Ureter (tissue), 1 donor: Measurements from ENCODE around the gene MMP25. TPM values are rescaled to one million over a fixed set of nuclear protein-coding genes. Genes with fewer than 3 reads are reported as not detected.

Experiments used
- DNase-seq: peaks from one replicate; pipeline ENCODE4 v3.0.0-alpha.2; 2020; ENCODE audit warnings: low spot score
- total RNA-seq: library from RNA; stranded (reverse); gene quantifications from one replicate; pipeline ENCODE4 v1.2.4, GENCODE V29; 2023
- donor health status: DM: yes; HTN: yes; CAD: no.

The MMP25 gene
- total RNA-seq, 1 donor from 2014 or later = 0.78 TPM

DNA sequence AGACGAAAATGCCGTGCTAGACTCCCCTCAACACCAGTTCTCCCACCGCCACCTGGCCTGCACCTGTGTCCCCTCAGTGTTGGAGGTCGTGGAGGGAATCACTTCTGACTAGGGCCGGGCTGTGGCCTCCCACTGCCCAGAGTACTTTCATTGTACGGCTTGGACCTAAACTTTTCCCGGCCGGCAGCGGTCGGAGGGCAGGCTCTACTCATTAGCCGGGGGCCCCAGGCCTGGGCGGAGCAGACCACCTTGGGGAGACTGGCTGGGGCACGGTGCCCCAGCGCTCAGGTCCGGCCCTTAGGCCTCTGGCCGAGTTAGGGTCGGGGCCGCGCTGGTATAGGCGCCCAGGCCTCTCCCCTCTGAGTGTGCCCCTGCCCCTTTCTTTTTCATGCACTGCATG, 29.0 kb upstream of the MMP25 start:
- DNase-seq = no peak

DNA sequence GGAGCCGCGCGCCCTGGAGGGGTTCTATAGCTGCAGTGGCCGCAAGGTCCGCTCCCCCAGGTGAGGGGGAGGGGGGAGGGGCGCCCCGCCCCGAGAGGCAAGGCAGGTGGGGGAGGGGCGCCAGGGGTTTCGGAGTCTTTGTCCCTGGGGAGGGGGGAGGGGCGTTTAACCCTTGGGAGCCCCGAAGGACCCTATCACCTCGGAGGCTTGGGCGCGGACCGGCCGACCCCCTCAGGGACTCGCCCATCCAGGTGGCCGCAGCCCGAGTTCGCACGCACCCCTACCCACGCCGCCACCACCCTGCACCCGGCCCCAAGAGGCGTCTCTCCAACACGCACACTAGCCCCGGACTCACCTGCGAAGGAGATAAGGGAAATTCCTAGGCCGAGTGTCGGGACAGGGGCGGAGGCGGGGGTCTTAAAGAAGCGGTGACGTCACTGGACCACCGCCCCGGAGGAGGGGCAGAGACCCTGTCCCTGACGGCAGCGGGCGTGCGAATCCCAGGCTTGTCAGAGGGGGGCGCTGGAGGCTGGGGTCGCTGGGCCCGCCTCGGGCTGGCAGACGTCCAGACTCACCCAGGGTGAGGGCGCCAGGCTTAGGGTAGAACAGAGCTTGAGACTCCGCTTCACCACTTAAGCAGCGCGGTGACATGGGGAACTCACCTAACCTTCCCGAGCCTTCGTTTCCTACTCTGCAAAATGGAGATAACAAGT, 28.4 kb upstream of the MMP25 start, which contains the start of gene CLDN6:
Gene CLDN6 (minus strand): TSS at position 390 of the 713 bp plus-strand sequence. CDS start 2,162 bp downstream, outside the sequence.
- DNase-seq = no peak

DNA sequence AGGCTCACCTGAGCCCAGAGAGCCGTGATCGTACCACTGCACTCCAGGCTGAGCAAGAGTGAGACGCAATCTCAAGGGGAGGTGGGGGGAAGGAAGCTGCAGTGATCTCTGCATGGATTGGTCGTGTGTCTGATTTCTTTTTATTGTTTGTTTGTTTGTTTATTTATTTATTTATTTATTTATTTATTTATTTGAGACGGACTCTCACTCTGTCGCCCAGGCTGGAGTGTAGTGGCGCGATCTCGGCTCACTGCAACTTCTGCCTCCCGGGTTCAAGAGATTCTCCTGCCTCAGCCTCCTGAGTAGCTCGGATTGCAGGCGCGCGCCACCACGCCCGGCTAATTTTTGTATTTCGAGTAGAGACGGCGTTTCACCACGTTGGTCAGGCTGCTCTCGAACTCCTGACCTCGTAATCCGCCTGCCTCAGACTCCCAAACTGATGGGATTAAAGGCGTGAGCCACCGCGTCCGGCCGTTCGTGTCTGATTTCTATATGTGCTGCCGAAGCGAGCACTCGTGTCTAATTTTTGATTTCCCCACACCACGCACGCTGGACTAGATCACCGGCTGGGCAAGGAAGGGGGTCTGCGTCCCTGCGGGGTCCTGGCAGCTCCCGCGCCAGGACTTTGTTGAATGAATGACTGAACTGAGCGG, 26.6 kb upstream of the MMP25 start:
- DNase-seq = no peak

DNA sequence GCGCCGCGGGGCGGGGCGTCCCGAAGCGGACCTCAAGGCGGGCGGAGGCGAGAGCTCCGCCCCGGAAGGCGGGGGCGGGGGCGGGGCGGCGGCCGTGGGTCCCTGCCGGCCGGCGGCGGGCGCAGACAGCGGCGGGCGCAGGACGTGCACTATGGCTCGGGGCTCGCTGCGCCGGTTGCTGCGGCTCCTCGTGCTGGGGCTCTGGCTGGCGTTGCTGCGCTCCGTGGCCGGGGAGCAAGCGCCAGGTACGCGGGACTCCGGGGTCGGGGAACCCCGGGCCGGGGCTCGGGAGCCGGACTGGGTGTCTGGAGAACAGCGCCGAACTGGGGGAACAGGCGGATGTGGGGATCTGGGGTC, 26.1 kb upstream of the MMP25 start, which contains the start of gene TNFRSF12A:
Gene TNFRSF12A (plus strand): TSS at position 122 of the 357 bp plus-strand sequence. CDS start 30 bp downstream, at position 152.
- DNase-seq = peak; percentile 77

DNA sequence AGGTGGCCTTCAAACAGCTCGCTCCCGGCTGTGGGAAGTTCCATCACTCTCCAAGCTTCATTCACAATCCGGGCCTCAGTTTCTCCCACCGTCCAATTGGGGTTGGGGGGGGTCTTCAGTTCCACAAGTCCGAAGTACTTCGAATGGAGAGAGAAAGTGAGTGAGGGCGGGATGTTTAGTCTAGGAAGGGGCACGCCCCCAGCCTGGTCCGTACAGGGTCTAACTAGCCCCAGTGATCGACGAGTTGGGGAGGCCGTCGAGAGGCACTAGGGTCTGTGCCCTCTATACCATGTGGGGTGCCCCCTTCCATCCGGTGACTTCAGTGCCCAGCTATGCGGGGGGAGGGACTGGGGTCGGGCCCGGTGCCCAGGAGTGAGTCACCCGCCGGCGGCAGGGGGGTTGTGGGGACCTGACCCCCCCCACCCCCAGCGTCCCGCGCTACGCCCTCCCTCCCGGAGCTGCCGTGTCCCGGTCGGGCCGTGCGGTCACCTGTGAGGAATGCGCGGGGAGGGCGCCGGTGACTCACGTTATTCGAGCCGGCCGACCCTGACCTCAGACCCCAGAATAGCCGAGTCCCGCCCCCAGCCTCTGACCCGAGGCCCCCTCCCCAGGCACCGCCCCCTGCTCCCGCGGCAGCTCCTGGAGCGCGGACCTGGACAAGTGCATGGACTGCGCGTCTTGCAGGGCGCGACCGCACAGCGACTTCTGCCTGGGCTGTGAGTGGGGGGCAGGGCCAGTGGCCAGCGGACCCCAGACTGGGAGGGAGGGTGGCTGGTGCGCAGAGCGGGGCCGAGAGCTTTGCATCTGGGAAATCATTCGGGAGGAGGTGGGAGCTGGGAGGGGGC, 25.5 kb upstream of the MMP25 start:
- DNase-seq = peak; percentile 88

DNA sequence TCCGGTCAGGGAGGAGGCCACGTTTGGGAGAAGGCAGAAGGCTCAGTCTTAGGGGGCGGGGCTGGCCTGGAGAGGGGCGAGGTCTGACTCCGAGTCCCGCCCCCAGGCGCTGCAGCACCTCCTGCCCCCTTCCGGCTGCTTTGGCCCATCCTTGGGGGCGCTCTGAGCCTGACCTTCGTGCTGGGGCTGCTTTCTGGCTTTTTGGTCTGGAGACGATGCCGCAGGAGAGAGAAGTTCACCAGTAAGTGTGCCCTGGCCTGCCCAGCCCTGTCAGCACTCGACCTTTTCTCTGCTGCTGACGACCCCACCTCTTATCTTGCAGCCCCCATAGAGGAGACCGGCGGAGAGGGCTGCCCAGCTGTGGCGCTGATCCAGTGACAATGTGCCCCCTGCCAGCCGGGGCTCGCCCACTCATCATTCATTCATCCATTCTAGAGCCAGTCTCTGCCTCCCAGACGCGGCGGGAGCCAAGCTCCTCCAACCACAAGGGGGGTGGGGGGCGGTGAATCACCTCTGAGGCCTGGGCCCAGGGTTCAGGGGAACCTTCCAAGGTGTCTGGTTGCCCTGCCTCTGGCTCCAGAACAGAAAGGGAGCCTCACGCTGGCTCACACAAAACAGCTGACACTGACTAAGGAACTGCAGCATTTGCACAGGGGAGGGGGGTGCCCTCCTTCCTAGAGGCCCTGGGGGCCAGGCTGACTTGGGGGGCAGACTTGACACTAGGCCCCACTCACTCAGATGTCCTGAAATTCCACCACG, 24.7 kb upstream of the MMP25 start:
- peak; percentile 81 for DNase-seq

DNA sequence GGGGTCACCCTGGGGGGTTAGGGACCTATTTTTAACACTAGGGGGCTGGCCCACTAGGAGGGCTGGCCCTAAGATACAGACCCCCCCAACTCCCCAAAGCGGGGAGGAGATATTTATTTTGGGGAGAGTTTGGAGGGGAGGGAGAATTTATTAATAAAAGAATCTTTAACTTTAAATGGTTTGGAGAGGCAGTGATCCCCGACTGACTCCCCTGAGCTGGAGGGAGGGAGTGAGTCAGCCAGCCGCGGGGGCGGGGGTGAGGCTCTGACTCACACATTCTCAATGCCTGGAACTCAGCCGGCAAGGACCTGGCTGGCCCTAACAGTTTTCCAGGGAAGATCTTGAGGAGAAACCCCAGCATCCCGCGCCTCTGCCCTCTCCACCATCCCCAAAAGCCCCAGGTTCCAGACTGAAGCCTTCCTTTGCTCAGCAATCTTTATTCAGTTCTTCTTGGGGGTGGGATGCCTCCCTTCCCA, 24.1 kb upstream of the MMP25 start:
- peak; percentile 93 for DNase-seq

DNA sequence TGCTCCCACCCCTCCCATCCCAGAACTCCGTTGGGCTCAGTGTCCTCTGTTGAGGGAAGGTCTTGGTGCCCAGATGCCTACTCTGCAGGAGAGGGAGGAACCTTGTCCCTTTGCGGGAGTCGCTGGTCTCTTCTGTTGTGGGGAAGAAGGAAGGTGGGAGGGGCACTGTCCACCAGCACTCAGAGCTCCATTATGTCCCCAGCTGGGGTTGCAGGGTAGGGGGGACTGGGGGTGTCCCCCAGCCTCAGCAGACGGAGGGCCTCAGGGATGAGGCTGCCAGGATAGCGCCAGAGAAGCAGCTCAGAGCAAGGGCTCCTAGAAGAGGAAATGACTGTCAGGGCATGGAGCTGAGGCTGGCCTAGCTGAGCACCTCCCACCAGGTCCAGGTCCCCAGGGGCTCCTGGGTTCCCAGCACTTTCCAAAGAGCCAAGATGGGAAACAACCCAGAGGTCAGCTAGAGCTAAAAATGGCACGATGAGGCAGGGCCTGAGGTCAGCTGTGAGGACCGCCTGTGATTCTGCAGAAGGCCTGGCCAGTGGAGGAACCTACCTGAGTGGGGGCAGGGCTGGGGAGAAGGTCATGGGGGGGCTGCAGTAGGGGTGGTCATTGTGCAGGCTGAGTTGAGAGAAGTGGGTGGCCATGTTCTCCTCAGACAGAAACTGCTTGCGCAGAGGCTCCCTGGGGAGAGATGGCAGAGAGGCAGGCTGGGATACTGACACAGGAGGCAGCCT, 23.5 kb upstream of the MMP25 start:
- DNase-seq = no peak

DNA sequence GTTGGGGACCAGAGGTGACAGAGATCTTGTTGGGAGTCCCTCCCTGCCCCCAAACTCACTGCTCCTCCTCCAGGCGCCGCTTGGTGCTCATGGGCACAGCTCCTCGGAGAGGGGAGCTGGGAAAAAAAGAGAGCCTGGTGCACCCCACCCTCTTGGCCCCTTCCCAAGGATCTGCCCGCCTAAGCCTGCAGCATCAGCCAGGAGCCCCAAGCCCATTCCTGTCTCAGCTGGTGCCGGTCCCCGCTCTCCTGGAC, 23.0 kb upstream of the MMP25 start:
- no peak for DNase-seq

DNA sequence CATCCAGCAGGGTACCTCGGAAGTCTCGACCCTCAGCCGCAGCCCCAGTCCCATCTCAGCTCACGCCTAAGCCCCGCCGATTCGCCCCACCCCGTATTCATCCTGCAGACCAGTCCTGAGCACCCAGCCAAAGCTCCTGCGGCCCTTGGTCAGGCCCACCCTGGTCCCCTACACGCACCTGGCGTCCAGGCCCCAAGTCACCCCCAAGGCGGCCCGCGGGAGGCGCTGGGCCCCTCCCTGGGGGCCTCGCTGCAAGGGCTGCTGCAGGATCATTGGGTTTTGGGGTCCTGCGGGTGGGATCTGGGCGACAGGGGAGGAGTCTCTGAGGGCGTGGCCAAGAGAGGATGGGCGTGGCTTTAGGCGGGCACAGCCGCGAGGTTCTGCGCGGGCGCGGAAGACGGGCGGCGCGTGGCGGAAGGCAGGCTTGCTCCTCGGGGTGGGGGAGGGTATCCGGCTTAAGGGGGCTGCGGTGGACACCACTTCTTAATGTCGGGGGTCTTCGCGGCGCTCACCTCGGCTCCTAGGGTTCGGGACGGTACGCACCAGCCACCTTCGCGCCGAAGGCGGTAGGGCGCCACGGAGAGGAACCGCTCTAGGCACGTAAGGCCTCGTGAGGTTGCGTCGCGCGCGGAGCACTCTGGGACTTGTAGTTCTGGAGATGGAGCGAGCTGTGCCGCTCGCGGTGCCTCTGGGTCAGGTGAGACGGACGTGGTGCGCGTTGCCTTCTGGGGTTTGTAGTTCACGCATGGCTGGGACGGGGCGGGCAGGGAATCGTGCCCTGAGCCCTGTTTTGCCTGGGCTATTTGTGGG, 22.5 kb upstream of the MMP25 start, which contains the start of the genes HCFC1R1 and THOC6:
Gene HCFC1R1 (minus strand): TSS at position 274 of the 810 bp plus-strand sequence. CDS start 1 bp downstream, at position 273.
Gene THOC6 (plus strand): TSS at position 367 of the 810 bp plus-strand sequence. CDS start 292 bp downstream, at position 659.
- DNase-seq = peak; percentile 98

DNA sequence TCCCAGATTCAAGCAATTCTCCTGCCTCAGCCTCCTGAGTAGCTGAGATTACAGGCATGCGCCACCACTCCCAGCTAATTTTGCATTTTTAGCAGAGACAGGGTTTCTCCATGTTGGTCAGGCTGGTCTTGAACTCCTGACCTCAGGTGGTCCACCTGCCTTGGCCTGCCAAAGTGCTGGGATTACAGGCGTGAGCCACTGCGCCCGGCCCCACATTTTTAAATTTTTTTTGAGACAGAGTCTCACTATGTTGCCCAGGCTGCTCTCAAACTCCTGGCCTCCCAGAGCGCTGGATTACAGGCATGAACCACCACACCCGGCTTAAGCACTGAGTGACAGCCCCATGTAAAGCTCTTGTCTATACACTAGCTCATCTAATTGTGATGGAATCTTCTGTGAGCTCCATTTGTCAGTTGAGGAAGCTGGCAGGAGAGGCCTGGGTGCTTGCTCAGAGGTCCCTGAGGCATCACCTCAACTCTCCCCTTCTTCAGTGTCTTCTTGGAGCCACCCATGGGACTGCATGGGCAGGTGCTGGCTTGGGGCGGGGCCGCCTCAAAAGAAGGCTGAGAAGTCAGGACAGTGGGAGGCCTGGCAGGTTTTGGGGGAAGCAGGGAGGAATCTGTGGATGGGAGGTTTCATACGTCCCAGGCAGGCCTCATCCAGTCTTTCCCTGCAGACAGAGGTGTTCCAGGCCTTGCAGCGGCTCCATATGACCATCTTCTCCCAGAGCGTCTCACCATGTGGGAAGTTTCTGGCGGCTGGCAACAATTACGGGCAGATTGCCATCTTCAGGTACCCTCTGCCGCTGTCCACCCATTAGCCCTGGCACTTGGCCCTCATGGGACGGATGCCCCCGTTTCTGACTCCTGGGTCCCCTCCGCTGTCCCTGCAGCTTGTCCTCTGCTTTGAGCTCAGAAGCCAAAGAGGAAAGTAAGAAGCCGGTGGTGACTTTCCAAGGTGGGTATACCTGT, 21.0 kb upstream of the MMP25 start:
- DNase-seq = no peak

DNA sequence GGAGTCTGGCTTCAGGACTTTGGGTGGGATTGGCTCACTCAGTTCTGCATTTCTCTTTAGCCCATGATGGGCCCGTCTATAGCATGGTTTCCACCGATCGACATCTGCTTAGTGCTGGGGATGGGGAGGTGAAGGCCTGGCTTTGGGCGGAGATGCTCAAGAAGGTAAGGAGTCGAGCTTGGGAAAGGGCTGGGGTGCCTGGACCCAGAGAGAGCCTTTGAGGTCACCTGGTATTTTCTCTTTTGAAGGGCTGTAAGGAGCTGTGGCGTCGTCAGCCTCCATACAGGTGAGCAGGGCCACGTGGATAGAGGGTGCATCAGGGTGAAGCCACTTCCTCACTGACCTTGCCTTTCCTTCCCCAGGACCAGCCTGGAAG, 20.4 kb upstream of the MMP25 start:
- no peak for DNase-seq

DNA sequence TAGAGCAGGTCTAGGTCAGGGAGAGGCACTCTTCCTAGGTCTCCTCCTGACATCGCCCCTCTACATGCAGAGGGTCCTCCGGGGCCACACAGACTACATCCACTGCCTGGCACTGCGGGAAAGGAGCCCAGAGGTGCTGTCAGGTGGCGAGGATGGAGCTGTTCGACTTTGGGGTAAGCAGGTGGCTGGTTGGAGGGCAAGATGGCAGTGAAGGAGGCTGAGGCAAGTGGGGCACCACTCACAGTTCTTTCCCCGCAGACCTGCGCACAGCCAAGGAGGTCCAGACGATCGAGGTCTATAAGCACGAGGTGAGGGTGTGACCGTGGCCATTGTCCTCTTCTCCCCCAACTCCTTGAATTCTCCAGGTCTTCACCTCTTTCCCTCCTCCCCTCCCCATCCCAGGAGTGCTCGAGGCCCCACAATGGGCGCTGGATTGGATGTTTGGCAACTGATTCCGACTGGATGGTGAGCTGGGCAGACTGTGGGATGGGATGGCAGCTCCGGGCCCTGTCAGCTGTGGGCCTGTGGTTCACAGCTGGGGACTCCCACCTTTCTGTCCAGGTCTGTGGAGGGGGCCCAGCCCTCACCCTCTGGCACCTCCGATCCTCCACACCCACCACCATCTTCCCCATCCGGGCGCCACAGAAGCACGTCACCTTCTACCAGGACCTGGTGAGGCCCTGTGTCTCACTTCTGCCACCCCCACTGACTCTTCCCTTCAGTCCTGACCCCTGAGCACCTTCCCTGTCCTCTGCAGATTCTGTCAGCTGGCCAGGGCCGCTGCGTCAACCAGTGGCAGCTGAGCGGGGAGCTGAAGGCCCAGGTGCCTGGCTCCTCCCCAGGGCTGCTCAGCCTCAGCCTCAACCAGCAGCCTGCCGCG, 19.5 kb upstream of the MMP25 start:
- no peak for DNase-seq

DNA sequence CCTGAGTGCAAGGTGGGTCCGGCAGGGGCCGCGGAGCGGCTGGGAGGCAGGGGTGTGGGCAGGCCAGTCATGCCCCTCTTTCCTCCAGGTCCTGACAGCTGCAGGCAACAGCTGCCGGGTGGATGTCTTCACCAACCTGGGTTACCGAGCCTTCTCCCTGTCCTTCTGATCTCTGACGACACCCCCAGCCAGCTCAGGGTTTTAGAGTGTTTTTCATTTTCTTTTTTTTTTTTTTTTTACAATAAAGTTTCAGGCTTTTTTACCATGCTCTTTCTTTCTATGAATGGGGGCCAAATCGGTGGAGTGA, 18.9 kb upstream of the MMP25 start:
- DNase-seq = no peak

DNA sequence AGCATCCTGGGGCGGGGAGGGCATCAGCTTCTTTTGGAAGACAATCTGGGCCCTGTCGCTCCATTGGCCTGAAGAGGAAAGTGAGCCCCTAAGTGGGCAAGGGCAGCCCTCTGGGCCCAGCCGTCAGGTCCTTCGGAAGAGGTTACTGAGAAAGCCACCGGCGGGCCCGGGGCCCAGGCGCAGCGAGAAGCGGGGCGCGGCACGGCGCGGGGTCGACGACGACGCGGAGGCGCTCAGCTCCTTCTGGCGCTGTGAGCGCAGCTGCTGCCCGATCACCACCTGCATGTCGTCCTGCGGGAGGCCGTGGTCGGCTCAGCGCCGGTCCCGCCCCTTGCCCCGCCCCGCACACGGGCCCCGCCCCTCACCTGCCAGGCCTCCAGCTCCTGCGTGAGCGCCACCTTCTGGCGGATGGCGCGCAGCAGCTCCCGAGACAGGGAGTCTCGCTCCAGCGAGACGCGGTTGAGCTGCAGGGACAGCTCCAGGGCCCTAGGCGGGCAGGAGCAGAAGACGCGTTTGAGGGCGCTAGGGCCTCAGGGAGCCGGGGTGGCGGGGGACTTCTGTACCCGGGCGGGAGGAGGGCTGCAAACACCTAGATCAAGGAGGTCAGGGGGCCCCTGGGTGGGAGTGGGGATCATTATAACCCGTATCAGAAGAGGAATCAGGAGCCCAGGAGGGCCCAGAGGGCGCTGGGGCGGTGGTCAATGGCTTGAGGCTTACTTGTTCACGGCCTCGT, 18.2 kb upstream of the MMP25 start:
- DNase-seq = peak; percentile 80

DNA sequence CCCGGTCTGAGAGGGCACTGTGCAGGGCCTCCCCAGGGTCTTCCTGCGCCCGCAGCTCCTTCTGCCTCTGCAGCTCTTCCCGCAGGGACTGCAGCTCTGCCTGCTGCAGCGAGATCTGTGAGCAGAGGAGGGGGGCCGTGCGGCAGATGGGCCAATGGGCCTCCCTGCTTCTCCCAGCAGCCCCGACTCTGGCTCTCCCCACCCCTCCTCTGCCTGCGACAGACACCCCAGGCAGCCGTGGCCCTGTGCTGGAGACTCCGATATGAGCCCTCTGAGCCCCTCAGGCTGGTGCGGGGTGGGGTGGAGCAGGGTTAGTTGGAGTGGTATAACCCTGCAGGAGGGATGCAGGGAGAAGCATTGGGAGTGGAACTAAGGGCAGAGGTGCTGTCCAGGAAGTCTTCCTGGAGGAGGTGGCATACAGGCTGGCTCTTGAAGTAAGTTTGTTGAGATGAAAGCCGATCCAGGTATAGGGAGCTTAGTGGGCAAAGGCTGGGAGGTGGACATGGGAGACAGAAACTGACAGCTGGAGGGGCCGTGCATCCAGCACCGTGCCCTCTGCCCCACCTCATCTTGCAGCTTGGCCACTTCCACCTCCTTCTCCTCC, 17.5 kb upstream of the MMP25 start:
- no peak for DNase-seq
